ENCODE measurements around the gene SHC3. TPM values are rescaled to one million over a fixed set of nuclear protein-coding genes. Genes with fewer than 3 reads are reported as not detected.

Gene SHC3
- polyA plus RNA-seq, 1 donor from 2014 or later = 22.9 TPM

DNA sequence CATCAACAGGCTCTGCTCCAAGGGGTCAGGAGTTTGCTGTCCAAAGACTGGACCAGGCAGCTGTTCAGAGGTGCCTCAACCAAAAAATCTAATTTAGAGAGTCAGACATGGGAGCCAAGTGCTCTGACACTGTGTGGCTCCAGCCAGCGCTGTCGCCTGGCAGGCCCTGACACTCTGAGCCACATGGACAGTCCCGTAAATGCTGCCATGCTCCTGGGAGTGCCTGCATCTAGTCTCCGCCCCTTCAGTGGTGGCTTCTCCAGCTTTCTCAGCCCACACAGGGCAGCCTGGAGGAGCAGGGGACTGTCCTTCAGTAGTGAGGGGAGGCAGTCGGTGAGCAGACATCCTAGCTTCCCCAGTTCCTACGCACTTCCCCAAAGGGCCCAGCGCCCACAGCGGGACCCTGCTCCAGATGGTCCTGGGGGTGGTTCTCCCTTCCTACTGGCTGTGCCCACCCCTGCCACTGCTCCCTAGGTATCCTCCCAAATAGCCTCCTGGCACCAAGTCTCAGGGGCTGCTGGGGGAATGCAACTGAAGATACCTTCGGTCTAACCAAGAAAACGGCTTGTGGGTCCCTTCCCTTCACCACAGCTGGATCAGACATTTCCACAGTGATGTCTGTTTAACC lies 72.3 kb downstream of the SHC3 start:
- H3K27ac ChIP-seq (ENCODE audit: low read length) = no peak overlapping the region
- no peak overlapping the region for H2AFZ ChIP-seq (ENCODE audit: low read depth, low read length)
- H3K4me3 ChIP-seq (ENCODE audit: low read length) = no peak overlapping the region
- H3K36me3 ChIP-seq (ENCODE audit: insufficient read depth, low read length) = no peaks in the 10 kb centered on the region
- no peaks in the 10 kb centered on the region for H3K79me2 ChIP-seq (replicated peaks; ENCODE audit: insufficient read depth, low read length)
- no peak overlapping the region for H3K4me2 ChIP-seq (ENCODE audit: low read length)
- TF ChIP-seq MXI1 (conservative IDR thresholded peaks at IDR 0.05; ENCODE audit: poor library complexity, severe bottlenecking) = no peak
- TF ChIP-seq, protein P1, sequence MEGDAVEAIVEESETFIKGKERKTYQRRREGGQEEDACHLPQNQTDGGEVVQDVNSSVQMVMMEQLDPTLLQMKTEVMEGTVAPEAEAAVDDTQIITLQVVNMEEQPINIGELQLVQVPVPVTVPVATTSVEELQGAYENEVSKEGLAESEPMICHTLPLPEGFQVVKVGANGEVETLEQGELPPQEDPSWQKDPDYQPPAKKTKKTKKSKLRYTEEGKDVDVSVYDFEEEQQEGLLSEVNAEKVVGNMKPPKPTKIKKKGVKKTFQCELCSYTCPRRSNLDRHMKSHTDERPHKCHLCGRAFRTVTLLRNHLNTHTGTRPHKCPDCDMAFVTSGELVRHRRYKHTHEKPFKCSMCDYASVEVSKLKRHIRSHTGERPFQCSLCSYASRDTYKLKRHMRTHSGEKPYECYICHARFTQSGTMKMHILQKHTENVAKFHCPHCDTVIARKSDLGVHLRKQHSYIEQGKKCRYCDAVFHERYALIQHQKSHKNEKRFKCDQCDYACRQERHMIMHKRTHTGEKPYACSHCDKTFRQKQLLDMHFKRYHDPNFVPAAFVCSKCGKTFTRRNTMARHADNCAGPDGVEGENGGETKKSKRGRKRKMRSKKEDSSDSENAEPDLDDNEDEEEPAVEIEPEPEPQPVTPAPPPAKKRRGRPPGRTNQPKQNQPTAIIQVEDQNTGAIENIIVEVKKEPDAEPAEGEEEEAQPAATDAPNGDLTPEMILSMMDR (IDR thresholded peaks at IDR 0.05; ENCODE audit: poor library complexity, severe bottlenecking) = no peak
- no peak for TF ChIP-seq TAF1 (IDR thresholded peaks at IDR 0.05; ENCODE audit: low read depth)
- TF ChIP-seq RAD21 (conservative IDR thresholded peaks at IDR 0.05) = no peak
- TF ChIP-seq POLR2AphosphoS5 (IDR thresholded peaks at IDR 0.05) = no peak
- H3K9me2 ChIP-seq (ENCODE audit: insufficient read depth, low read length) = no peaks in the 10 kb centered on the region
- no peaks in the 10 kb centered on the region for H3K27me3 ChIP-seq (ENCODE audit: insufficient read depth, low read depth, low read length)
- no peak overlapping the region for H3K9ac ChIP-seq (ENCODE audit: low read length)
- H3F3A ChIP-seq (ENCODE audit: insufficient read depth, low read length, poor library complexity, severe bottlenecking) = no peaks in the 10 kb centered on the region
- H3K9me3 ChIP-seq (ENCODE audit: low read length) = peaks cover 7% of the 10 kb centered on the region
- no peaks in the 10 kb centered on the region for H4K20me1 ChIP-seq (ENCODE audit: insufficient read depth)

DNA sequence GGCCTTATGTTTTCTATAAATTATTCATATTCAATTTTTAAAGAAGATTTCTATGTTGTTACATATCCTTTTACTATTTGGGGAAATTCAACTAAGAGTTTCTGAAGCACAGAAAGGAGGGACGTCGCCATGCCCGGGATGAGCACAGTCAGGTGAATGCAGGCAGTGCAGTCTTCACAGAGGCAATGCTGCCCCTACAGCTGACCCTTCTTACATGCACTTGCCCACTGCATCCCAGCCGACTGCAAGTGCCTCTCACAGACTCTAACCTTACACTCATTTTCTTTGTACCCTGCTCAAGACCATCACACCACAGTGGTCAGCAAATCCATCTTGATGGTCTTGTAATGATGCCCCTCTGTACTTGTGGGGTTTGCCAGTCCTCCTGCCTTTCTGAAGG lies 73.8 kb downstream of the SHC3 start:
- no peaks in the 10 kb centered on the region for H3K9me3 ChIP-seq (ENCODE audit: low read length)
- H4K20me1 ChIP-seq (ENCODE audit: insufficient read depth) = no peaks in the 10 kb centered on the region
- no peak overlapping the region for H3K9ac ChIP-seq (ENCODE audit: low read length)
- no peak overlapping the region for H2AFZ ChIP-seq (ENCODE audit: low read depth, low read length)
- H3K4me3 ChIP-seq (ENCODE audit: low read length) = no peak overlapping the region
- H3K4me2 ChIP-seq (ENCODE audit: low read length) = no peak overlapping the region
- no peaks in the 10 kb centered on the region for H3K36me3 ChIP-seq (ENCODE audit: insufficient read depth, low read length)
- TF ChIP-seq, protein P2, sequence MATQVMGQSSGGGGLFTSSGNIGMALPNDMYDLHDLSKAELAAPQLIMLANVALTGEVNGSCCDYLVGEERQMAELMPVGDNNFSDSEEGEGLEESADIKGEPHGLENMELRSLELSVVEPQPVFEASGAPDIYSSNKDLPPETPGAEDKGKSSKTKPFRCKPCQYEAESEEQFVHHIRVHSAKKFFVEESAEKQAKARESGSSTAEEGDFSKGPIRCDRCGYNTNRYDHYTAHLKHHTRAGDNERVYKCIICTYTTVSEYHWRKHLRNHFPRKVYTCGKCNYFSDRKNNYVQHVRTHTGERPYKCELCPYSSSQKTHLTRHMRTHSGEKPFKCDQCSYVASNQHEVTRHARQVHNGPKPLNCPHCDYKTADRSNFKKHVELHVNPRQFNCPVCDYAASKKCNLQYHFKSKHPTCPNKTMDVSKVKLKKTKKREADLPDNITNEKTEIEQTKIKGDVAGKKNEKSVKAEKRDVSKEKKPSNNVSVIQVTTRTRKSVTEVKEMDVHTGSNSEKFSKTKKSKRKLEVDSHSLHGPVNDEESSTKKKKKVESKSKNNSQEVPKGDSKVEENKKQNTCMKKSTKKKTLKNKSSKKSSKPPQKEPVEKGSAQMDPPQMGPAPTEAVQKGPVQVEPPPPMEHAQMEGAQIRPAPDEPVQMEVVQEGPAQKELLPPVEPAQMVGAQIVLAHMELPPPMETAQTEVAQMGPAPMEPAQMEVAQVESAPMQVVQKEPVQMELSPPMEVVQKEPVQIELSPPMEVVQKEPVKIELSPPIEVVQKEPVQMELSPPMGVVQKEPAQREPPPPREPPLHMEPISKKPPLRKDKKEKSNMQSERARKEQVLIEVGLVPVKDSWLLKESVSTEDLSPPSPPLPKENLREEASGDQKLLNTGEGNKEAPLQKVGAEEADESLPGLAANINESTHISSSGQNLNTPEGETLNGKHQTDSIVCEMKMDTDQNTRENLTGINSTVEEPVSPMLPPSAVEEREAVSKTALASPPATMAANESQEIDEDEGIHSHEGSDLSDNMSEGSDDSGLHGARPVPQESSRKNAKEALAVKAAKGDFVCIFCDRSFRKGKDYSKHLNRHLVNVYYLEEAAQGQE (IDR thresholded peaks at IDR 0.05; ENCODE audit: borderline replicate concordance) = no peak
- no peak for TF ChIP-seq MXI1 (conservative IDR thresholded peaks at IDR 0.05; ENCODE audit: poor library complexity, severe bottlenecking)
- TF ChIP-seq, protein P1 (IDR thresholded peaks at IDR 0.05; ENCODE audit: poor library complexity, severe bottlenecking) = no peak
- TF ChIP-seq EZH2 (IDR thresholded peaks at IDR 0.05; ENCODE audit: borderline replicate concordance, insufficient read depth, low read length, poor library complexity, severe bottlenecking) = no peak
- no peak for TF ChIP-seq RAD21 (conservative IDR thresholded peaks at IDR 0.05)
- TF ChIP-seq TAF1 (IDR thresholded peaks at IDR 0.05; ENCODE audit: low read depth) = no peak
- no peak for TF ChIP-seq EP300 (conservative IDR thresholded peaks at IDR 0.05; ENCODE audit: poor library complexity, severe bottlenecking)
- no peak for TF ChIP-seq SMC3 (conservative IDR thresholded peaks at IDR 0.05; ENCODE audit: poor library complexity)
- TF ChIP-seq POLR2AphosphoS5 (IDR thresholded peaks at IDR 0.05) = no peak
- no peaks in the 10 kb centered on the region for H3K79me2 ChIP-seq (replicated peaks; ENCODE audit: insufficient read depth, low read length)
- no peak overlapping the region for H3K27ac ChIP-seq (ENCODE audit: low read length)
- no peaks in the 10 kb centered on the region for H3F3A ChIP-seq (ENCODE audit: insufficient read depth, low read length, poor library complexity, severe bottlenecking)
- no peaks in the 10 kb centered on the region for H3K9me2 ChIP-seq (ENCODE audit: insufficient read depth, low read length)
- no peaks in the 10 kb centered on the region for H3K27me3 ChIP-seq (ENCODE audit: insufficient read depth, low read depth, low read length)

Data from neural cell (in vitro differentiated cells).